ENCODE measurements around the gene CCP110.
A peak's percentile ranks its signal among the peaks of the same experiment; 100 is the strongest.

CCP110 gene

DNA sequence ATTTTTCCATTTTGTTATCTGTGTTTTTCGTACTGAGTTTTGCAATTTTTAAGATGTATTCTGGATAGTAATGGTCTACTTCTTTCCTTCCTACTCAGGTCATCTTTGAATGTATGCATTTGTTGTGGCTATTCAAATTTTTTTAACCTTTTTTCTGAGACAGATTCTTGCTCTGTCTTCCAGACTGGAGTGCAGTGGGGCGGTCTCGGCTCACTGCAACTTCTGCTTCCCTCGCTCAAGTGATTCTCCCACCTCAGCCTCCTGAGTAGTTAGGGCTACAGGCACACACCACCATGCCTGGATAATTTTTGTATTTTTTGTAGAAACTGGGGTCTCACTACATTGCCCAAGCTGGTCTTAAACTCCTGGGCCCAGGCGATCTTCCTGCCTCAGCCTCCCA is 65.4 kb downstream of the CCP110 start:
- DNase-seq (ENCODE audit: extremely low read depth, low read depth), result no peak
- TF ChIP-seq, protein P1, sequence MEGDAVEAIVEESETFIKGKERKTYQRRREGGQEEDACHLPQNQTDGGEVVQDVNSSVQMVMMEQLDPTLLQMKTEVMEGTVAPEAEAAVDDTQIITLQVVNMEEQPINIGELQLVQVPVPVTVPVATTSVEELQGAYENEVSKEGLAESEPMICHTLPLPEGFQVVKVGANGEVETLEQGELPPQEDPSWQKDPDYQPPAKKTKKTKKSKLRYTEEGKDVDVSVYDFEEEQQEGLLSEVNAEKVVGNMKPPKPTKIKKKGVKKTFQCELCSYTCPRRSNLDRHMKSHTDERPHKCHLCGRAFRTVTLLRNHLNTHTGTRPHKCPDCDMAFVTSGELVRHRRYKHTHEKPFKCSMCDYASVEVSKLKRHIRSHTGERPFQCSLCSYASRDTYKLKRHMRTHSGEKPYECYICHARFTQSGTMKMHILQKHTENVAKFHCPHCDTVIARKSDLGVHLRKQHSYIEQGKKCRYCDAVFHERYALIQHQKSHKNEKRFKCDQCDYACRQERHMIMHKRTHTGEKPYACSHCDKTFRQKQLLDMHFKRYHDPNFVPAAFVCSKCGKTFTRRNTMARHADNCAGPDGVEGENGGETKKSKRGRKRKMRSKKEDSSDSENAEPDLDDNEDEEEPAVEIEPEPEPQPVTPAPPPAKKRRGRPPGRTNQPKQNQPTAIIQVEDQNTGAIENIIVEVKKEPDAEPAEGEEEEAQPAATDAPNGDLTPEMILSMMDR (IDR thresholded peaks at IDR 0.05; ENCODE audit: low read depth, low read length, missing control alignments), result no peak
- H3K4me3 ChIP-seq (replicated peaks; ENCODE audit: low read depth, low read length), result no peak overlapping the region

DNA sequence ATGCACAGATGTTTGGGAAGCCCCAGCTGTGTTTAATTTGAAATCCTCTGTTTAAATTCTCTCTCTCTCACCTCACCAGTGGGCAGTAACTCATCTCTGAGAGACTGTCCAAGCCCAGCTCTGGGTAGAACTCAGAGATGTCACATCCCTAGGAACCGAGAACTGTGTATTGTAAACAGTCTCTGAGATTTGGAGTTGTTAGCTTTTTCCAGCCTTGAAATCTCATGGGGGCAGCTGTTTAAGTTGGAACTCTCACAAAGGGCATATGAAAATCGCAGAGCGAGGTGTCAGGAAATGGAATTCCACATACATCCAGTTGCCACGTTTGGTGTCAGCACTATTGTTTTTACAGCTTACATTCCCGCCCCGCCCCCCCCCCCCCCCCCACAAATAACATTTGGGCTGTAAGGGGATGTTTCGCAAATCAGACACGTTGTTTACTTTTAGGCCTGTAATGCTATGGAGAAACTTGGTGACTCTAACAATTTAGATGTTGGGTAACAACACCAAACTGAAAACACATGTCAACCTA is 66.1 kb downstream of the CCP110 start:
- TF ChIP-seq, protein P1 (IDR thresholded peaks at IDR 0.05; ENCODE audit: low read depth, low read length, missing control alignments), result no peak
- peak; percentile 36 for DNase-seq (ENCODE audit: extremely low read depth, low read depth)
- H3K4me3 ChIP-seq (replicated peaks; ENCODE audit: low read depth, low read length), result no peak overlapping the region

DNA sequence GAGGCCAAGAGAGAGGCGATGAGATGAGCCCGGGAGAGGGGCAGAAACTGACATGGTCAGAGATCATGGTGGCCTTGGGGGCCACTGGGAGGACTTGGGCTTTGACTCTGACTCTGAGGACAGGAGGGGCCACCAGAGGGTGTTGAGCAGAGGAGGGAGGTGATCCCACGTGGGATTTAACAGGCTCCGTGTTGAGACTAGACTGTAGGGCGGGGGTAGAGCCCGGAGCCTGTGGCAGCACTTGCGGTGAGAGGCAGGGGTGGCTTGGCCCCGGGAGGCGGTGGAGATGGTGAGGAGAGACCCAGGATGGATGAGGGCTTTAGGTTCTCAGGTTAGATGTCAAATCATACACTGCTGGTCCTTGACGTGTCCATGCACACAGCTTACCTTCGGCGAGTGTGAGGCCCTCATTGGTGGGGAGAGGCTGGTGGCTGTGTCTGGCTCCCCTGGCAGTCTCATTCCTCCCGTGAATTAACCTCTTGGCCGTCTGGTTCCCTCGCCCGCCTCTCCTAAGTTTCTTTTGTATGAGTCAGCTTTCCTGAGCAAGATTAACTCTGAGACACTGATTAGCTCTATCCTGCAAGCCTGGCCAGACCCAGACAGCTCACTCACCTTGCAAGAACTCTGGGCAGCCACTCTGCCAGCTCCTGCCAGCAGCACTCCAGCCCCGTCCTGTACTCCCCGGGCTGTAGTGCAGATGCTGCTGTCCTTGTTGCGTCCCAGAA is 71.5 kb downstream of the CCP110 start:
- H3K4me3 ChIP-seq (replicated peaks; ENCODE audit: low read depth, low read length), result no peak overlapping the region
- TF ChIP-seq, protein P1 (IDR thresholded peaks at IDR 0.05; ENCODE audit: low read depth, low read length, missing control alignments), result no peak
- peak; percentile 32 for DNase-seq (ENCODE audit: extremely low read depth, low read depth)

DNA sequence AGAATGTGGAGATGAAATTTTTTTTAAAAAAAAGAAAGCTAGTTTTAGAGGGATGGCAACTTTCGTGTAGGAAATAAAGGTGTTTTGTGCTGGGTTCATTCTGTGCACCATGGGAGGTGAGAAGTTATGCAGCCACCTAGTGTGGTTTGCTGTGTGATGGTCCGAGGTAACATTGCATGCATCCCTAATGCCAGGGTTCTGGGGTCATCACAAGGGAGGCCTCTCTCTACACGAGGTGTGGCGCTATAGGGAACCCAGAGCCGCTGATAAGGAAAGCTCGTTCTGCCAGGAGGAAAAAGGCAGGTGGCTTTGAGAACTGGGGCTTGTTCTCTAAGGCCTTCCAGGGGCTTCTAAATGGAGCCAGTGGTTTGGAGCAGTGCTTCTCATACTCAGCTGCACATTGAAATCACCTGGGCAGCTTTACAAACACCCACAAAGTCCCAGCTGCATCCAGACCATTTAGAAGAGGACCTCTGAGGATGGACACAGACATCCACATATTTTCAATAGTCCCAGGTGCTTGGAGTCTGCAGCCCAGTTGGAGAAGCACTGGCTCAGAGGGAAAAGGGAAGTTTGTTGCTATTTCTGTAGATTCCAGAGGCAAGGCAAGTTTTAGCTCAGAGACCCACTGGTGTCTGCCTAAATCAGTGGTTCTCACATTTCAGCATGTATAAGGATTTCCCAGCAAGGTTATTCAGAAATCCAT is 75.2 kb downstream of the CCP110 start:
- H3K4me3 ChIP-seq (replicated peaks; ENCODE audit: low read depth, low read length), result no peak overlapping the region
- TF ChIP-seq, protein P1 (IDR thresholded peaks at IDR 0.05; ENCODE audit: low read depth, low read length, missing control alignments), result no peak
- DNase-seq (ENCODE audit: extremely low read depth, low read depth), result no peak

DNA sequence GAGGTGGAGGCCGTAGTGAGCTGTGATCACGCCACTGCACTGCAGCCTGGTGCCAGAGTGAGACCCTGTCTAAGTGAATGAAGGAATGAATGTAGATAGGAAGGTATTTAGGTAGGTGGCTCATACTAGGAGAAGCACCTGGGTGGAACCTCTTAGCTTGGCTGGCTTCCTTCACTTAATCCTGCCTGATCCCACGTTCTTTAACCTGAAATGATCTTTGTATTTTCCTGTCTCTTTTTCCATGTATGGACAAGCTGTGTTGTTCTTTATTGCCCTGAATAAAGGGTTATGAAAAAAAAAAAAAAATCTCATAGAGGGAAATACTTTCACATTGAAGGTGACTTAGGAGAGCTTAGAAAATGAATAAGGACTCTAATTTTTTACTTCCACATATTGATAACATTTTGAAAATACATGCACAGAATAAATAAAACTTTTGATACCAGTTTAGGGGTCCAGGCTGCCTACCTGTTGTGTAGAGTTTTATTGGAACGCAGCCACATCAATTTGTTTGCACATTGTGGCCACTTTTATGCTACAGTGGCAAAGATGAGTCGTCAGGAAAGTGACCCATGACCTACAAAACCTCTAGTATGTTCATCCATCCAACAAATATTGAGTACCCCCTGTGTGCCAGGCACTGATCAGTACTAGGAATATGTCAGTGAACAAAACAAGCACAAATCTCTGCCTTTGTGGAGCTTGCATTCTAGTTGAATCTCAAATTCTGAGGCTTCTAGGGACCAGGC is 76.4 kb downstream of the CCP110 start:
- TF ChIP-seq, protein P1 (IDR thresholded peaks at IDR 0.05; ENCODE audit: low read depth, low read length, missing control alignments), result no peak
- DNase-seq (ENCODE audit: extremely low read depth, low read depth), result no peak

DNA sequence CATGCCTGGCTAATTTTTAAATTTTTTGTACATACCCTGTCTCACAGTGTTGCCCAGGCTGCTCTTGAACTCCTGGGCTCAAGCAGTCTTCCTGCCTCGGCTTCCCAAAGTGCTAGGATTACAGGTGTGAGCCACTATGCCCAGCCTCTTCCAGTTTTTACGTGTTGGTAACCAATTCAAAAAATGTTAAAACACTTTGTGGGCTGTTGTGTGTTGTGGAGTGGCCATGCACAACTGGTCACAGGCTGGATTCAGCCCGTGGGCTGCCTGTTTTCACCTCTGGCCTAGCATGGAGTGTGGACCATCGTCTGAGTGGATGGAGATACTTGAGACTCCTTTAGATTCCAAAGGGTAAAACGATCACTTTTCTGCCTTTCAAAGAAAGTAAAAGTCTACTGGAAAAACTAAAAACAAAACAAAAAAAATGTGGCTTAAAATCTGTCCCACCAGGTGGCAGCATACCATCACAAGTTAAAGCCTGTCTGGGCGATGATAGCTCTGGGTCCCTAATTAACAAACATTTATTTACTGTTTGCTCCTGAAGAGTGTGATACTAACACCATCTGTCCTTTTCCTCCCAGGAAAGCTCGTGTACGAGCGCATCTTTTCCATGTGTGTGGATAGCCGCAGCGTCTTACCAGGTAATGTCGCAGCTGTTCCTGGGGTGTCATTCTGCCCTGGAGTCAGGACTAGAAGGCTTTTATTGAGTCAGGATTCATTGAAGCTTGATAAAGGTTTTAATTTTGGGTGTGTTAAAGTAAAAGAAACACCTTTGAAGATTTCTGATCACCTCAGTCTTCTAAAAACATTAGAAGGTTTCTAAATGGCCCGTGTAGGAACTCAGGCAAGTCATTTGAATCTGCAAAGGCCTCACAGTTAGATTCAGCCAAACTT is 77.6 kb downstream of the CCP110 start:
- TF ChIP-seq, protein P1 (IDR thresholded peaks at IDR 0.05; ENCODE audit: low read depth, low read length, missing control alignments), result peak; percentile 53
- no peak for DNase-seq (ENCODE audit: extremely low read depth, low read depth)
- no peak overlapping the region for H3K4me3 ChIP-seq (replicated peaks; ENCODE audit: low read depth, low read length)

More for the DNA sequence above, 76.4 kb downstream of the CCP110 start:
- no peak overlapping the region for H3K4me3 ChIP-seq (replicated peaks; ENCODE audit: low read depth, low read length)
